Muscle of back (tissue), 11 donors: Measurements from ENCODE around the gene SORCS2. TPM values are rescaled to one million over a fixed set of nuclear protein-coding genes. Genes with fewer than 3 reads are reported as not detected.

Experiments
- DNase-seq, 3 donors: peaks; one replicate each; pipeline versions ENCODE4 v3.0.0 to v3.0.0-alpha.2; 2013
- polyA plus RNA-seq, 10 donors: library from polyadenylated mRNA; unstranded; fragments of 120-200 nt; gene quantifications; one replicate each; pipeline ENCODE4 v1.2.1, GENCODE V29; 2013; ENCODE audit not compliant: insufficient read length in 10 of 10

Gene SORCS2
- polyA plus RNA-seq, 10 donors: 6.5 to 21.0 (median 10.8) TPM

- DNase-seq: no peak
Measured at GRCh38 chr4:7301846-7302630, 109.7 kb downstream of the SORCS2 start.

- DNase-seq: no peak
Measured at GRCh38 chr4:7302781-7303404, 110.6 kb downstream of the SORCS2 start.

GRCh38 chr4:7303561-7303960, 111.2 kb downstream of the SORCS2 start:
- DNase-seq: no peak

- DNase-seq: no peak
Measured at GRCh38 chr4:7304436-7304835, 112.1 kb downstream of the SORCS2 start.

- DNase-seq: no peak
Measured at GRCh38 chr4:7306021-7306965, 114.0 kb downstream of the SORCS2 start.

- DNase-seq: no peak
Measured at GRCh38 chr4:7306986-7307385, 114.6 kb downstream of the SORCS2 start.

- no peak for DNase-seq
Measured at GRCh38 chr4:7307394-7308099, 115.2 kb downstream of the SORCS2 start.

GRCh38 chr4:7309181-7309580, 116.8 kb downstream of the SORCS2 start:
- DNase-seq: no peak

- no peak for DNase-seq
Measured at GRCh38 chr4:7309636-7310390, 117.5 kb downstream of the SORCS2 start.

GRCh38 chr4:7310451-7310850, 118.1 kb downstream of the SORCS2 start:
- peak in 1 of 3 donors; percentile 48 for DNase-seq

GRCh38 chr4:7311205-7311604, 118.9 kb downstream of the SORCS2 start:
- no peak for DNase-seq

- no peak for DNase-seq
Measured at GRCh38 chr4:7312691-7313090, 120.4 kb downstream of the SORCS2 start.

GRCh38 chr4:7313347-7313811, 121.0 kb downstream of the SORCS2 start:
- DNase-seq: peak in 1 of 3 donors; percentile 48

GRCh38 chr4:7313991-7314390, 121.7 kb downstream of the SORCS2 start:
- DNase-seq: no peak

GRCh38 chr4:7315286-7315685, 122.9 kb downstream of the SORCS2 start:
- no peak for DNase-seq

GRCh38 chr4:7315935-7316334, 123.6 kb downstream of the SORCS2 start:
- no peak for DNase-seq

- DNase-seq: no peak
Measured at GRCh38 chr4:7319024-7319423, 126.7 kb downstream of the SORCS2 start.

- DNase-seq: no peak
Measured at GRCh38 chr4:7320206-7320797, 128.0 kb downstream of the SORCS2 start.

- DNase-seq: peak in 1 of 3 donors; percentile 45
Measured at GRCh38 chr4:7322166-7322991, 130.0 kb downstream of the SORCS2 start.
